ENCODE results near the gene RBM48. TPM values are rescaled to one million over a fixed set of nuclear protein-coding genes. Genes with fewer than 3 reads are reported as not detected.
A peak's percentile ranks its signal among the peaks of the same experiment; 100 is the strongest.

RBM48 gene
- total and polyA plus RNA-seq, 9 of the 15 experiments (the other 6 are each of a cell fraction or from before 2014, with no cell fraction given), result 9.9 to 35.1 (median 16.3) TPM

GRCh38 chr7:92517631-92518030 is 11.0 kb upstream of the RBM48 start:
- CTCF ChIA-PET (ENCODE audit: low intra/inter-chr PET ratio), result no interaction called here

DNA sequence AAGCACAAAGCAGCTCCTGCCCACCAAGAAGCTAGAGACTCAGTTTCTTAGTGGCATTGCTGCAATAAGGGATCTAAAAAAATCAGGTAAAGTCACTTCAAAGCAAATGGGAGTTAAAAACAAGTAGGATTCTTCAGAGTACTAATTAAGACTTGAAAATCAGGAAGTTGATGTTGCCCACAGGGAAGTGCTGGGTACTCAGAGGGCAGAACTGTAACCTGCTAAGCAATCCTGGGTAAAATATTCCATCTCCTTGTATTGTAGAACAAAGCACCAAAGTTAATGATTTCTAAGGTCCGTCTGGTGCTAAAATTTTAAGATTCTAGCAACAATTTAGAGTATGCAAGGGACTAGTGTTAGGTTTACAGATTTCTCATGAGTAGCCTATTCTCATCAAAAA is 8.6 kb upstream of the RBM48 start:
- intact Hi-C loops (cut with micrococcal nuclease) (loop anchor here (10.0 kb wide), 1 partner anchor 535 kb away; no protein-coding TSS in a partner anchor), in situ Hi-C loops (cut with MboI) (no loop called here)
- FAIRE-seq (no peak), DNase-seq (ENCODE audit: extremely low read depth in 1 of 4, low spot score in 3 of 4) (no peak), ATAC-seq (no peak)
- Histone ChIP-seq H3K27me3 (ENCODE audit: control insufficient read depth in 2 of 2, insufficient read depth in 2 of 2, low read length in 2 of 2) (no peaks in the 10 kb centered on the region), H2AFZ (ENCODE audit: low read depth, low read length) (no peak overlapping the region), H4K20me1 (replicated peaks; ENCODE audit: control insufficient read depth, insufficient read depth, low read length) (no peaks in the 10 kb centered on the region), H3K9ac (ENCODE audit: insufficient read depth in 1 of 2, low read depth in 2 of 2, low read length in 2 of 2) (no peak overlapping the region), H3K9me3 (replicated peaks; ENCODE audit: control insufficient read depth, insufficient read depth, low read depth, low read length) (no peaks in the 10 kb centered on the region), H3K4me1 (replicated peaks in 1 of 2; ENCODE audit: control insufficient read depth in 2 of 2, insufficient read depth in 2 of 2, low read length in 2 of 2) (no peaks in the 10 kb centered on the region), H3K9me1 (ENCODE audit: control insufficient read depth, insufficient read depth, low read length) (no peaks in the 10 kb centered on the region), H3K4me2 (ENCODE audit: insufficient read depth, low read length) (no peak overlapping the region), H3K4me3 (no peak overlapping the region), H3K79me2 (ENCODE audit: control insufficient read depth, insufficient read depth, low read length) (no peaks in the 10 kb centered on the region), H3K27ac (ENCODE audit: extremely low read depth, low read depth, low read length) (no peak overlapping the region), H3K36me3 (ENCODE audit: control insufficient read depth, insufficient read depth, low read length) (peaks cover 11% of the 10 kb centered on the region; the same call in 1 of the 3 replicates)
- BruUV-seq (replicated peaks), result no TSS peak
- ChIA-PET POLR2A (no interaction called here), CTCF (ENCODE audit: low intra/inter-chr PET ratio) (interaction anchor here (0.6 kb wide), 1 partner anchor 151 kb away, joined by 3 read pairs; no protein-coding TSS in a partner anchor)
- WGBS (ENCODE audit: insufficient coverage, low coverage, missing lambda C conversion rate), result 54% methylated on average over 1 of the region's 1 CpG
- no peak for TF ChIP-seq RBM34 (IDR thresholded peaks at IDR 0.05; ENCODE audit: borderline replicate concordance, insufficient read depth, low read length)
- TF ChIP-seq SMARCC2 (IDR thresholded peaks at IDR 0.05; ENCODE audit: low read depth), result no peak
- no peak for TF ChIP-seq TEAD1 (CRISPR knock-in tag; IDR thresholded peaks at IDR 0.05)
- no peak for TF ChIP-seq POLR3A (IDR thresholded peaks at IDR 0.05; ENCODE audit: borderline replicate concordance, extremely low read depth, insufficient read depth, insufficient read length)
- TF ChIP-seq ZNF408 (CRISPR knock-in tag; IDR thresholded peaks at IDR 0.05; ENCODE audit: low read depth), result no peak
- no peak for TF ChIP-seq ADNP (tag; IDR thresholded peaks at IDR 0.05)
- no peak for TF ChIP-seq ETS1 (conservative IDR thresholded peaks at IDR 0.05; ENCODE audit: control insufficient read depth, low read depth, low read length)
- no peak for TF ChIP-seq NFIC (IDR thresholded peaks at IDR 0.05)
- TF ChIP-seq BDP1 (IDR thresholded peaks at IDR 0.05; ENCODE audit: insufficient read depth, insufficient read length), result no peak
- TF ChIP-seq ZNF134 (CRISPR knock-in tag; conservative IDR thresholded peaks at IDR 0.05), result no peak
- TF ChIP-seq DIDO1 (tag; IDR thresholded peaks at IDR 0.05; ENCODE audit: low read depth), result no peak
- TF ChIP-seq, protein P1, sequence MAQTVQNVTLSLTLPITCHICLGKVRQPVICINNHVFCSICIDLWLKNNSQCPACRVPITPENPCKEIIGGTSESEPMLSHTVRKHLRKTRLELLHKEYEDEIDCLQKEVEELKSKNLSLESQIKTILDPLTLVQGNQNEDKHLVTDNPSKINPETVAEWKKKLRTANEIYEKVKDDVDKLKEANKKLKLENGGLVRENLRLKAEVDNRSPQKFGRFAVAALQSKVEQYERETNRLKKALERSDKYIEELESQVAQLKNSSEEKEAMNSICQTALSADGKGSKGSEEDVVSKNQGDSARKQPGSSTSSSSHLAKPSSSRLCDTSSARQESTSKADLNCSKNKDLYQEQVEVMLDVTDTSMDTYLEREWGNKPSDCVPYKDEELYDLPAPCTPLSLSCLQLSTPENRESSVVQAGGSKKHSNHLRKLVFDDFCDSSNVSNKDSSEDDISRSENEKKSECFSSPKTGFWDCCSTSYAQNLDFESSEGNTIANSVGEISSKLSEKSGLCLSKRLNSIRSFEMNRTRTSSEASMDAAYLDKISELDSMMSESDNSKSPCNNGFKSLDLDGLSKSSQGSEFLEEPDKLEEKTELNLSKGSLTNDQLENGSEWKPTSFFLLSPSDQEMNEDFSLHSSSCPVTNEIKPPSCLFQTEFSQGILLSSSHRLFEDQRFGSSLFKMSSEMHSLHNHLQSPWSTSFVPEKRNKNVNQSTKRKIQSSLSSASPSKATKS (CRISPR knock-in tag; IDR thresholded peaks at IDR 0.05), result no peak
- no peak for TF ChIP-seq ZC3H11A (IDR thresholded peaks at IDR 0.05; ENCODE audit: low read depth, low read length)

More at GRCh38 chr7:92517631-92518030, 11.0 kb upstream of the RBM48 start:
- no peaks in the 10 kb centered on the region for H3K79me2 ChIP-seq (ENCODE audit: control insufficient read depth, insufficient read depth, low read length)
- H2AFZ ChIP-seq (ENCODE audit: low read depth, low read length), result no peak overlapping the region
- no peak overlapping the region for H3K9ac ChIP-seq (ENCODE audit: insufficient read depth in 1 of 2, low read depth in 2 of 2, low read length in 2 of 2)
- H3K4me1 ChIP-seq (replicated peaks in 1 of 2; ENCODE audit: control insufficient read depth in 2 of 2, insufficient read depth in 2 of 2, low read length in 2 of 2), result no peaks in the 10 kb centered on the region
- no peak for FAIRE-seq
- TSS peak; percentile 12 for BruUV-seq (replicated peaks)
- in situ Hi-C loops (cut with MboI), result no loop called here
- no peak for DNase-seq (ENCODE audit: extremely low read depth in 1 of 4, low spot score in 3 of 4)
- no peak overlapping the region for H3K4me3 ChIP-seq
- no peaks in the 10 kb centered on the region for H3K9me1 ChIP-seq (ENCODE audit: control insufficient read depth, insufficient read depth, low read length)
- H3K4me2 ChIP-seq (ENCODE audit: insufficient read depth, low read length), result no peak overlapping the region
- H3K27ac ChIP-seq (ENCODE audit: extremely low read depth, low read depth, low read length), result no peak overlapping the region
- no peak for TF ChIP-seq NCOA1 (IDR thresholded peaks at IDR 0.05; ENCODE audit: low read depth)
- no peaks in the 10 kb centered on the region for H3K27me3 ChIP-seq (ENCODE audit: control insufficient read depth in 2 of 2, insufficient read depth in 2 of 2, low read length in 2 of 2)
- peaks cover 17% of the 10 kb centered on the region; the same call in 1 of the 3 replicates for H3K36me3 ChIP-seq (ENCODE audit: control insufficient read depth, insufficient read depth, low read length)
- H4K20me1 ChIP-seq (replicated peaks; ENCODE audit: control insufficient read depth, insufficient read depth, low read length), result no peaks in the 10 kb centered on the region
- POLR2A ChIA-PET, result interaction anchor here (0.6 to 1.6 kb wide), 3 partner anchors 9 to 519 kb away, joined by 3 to 11 read pairs (median 4); partner anchors contain the start of genes PEX1 and RBM48
- H3K9me3 ChIP-seq (replicated peaks; ENCODE audit: control insufficient read depth, insufficient read depth, low read depth, low read length), result no peaks in the 10 kb centered on the region
- WGBS (ENCODE audit: insufficient coverage, low coverage, missing lambda C conversion rate), result 65% methylated on average over 3 of the region's 3 CpGs
- ATAC-seq, result no peak
- intact Hi-C loops (cut with micrococcal nuclease), result no loop called here
